Endodermal cell (in vitro differentiated cells): ENCODE results near the gene PBOV1. TPM values are rescaled to one million over a fixed set of nuclear protein-coding genes. Genes with fewer than 3 reads are reported as not detected.

ENCODE experiments used
- DNase-seq: peaks from one replicate; pipeline ENCODE4 v3.0.0-alpha.2; 2017
- H3K27ac ChIP-seq: 2 replicates; pipeline ENCODE4 v1.5.1; 2013; ENCODE audit warnings: mild to moderate bottlenecking, low read depth, low read length, moderate library complexity
- H3K27me3 ChIP-seq: 2 replicates; pipeline ENCODE4 v1.6.1; 2013; ENCODE audit warnings: mild to moderate bottlenecking, low read length, moderate library complexity; ENCODE audit not compliant: insufficient read depth, control insufficient read depth, poor library complexity, severe bottlenecking
- H3K36me3 ChIP-seq: 2 replicates; pipeline ENCODE4 v1.7.0; 2013; ENCODE audit warnings: mild to moderate bottlenecking, low read length, moderate library complexity; ENCODE audit not compliant: control insufficient read depth, insufficient read depth
- H3K4me1 ChIP-seq: one replicate; pipeline ENCODE4 v1.7.0; 2013; ENCODE audit warnings: low read length; ENCODE audit not compliant: control insufficient read depth, insufficient read depth
- H3K4me3 ChIP-seq: 2 replicates; pipeline ENCODE4 v1.5.1; 2013; ENCODE audit warnings: mild to moderate bottlenecking, low read length, moderate library complexity
- H3K9ac ChIP-seq: 2 replicates; pipeline ENCODE4 v1.6.1; 2013; ENCODE audit warnings: mild to moderate bottlenecking, low read length, moderate library complexity; ENCODE audit not compliant: poor library complexity, severe bottlenecking; ENCODE audit errors: extremely low read depth
- H3K9me3 ChIP-seq: 2 replicates; pipeline ENCODE4 v1.6.1; 2013; ENCODE audit warnings: mild to moderate bottlenecking, low read length, moderate library complexity; ENCODE audit not compliant: control insufficient read depth
- H3K27ac Mint-ChIP-seq: 2 replicates; pipeline ENCODE4 v1.8.0; 2020; ENCODE audit warnings: mixed read lengths
- H3K27me3 Mint-ChIP-seq: 2 replicates; pipeline ENCODE4 v1.8.0; 2021; ENCODE audit warnings: mild to moderate bottlenecking, mixed read lengths; ENCODE audit not compliant: insufficient read depth
- H3K36me3 Mint-ChIP-seq: 2 replicates; pipeline ENCODE4 v1.8.0; 2020; ENCODE audit warnings: low read depth, mixed read lengths
- H3K4me1 Mint-ChIP-seq: 2 replicates; pipeline ENCODE4 v1.8.0; 2020; ENCODE audit warnings: mixed read lengths
- H3K4me3 Mint-ChIP-seq: 2 replicates; pipeline ENCODE4 v1.8.0; 2020; ENCODE audit warnings: mild to moderate bottlenecking, moderate library complexity, mixed read lengths
- H3K9me3 Mint-ChIP-seq: 2 replicates; pipeline ENCODE4 v1.8.0; 2020; ENCODE audit warnings: mild to moderate bottlenecking, mixed read lengths
- CTCF ChIP-seq: fragments of 200-600 bp; sonication (generic); conservative IDR thresholded peaks from 2 replicates; pipeline ENCODE4 v1.5.0; 2021; ENCODE audit warnings: antibody characterized with exemption, mild to moderate bottlenecking
- WGBS, 2 experiments: methylation state at CpG; one replicate each; pipeline versions ENCODE4 v1.1.5 to v1.1.7; 2013; ENCODE audit warnings: missing lambda C conversion rate in 2 of 2, mixed read lengths in 1 of 2; ENCODE audit not compliant: insufficient coverage in 1 of 2, insufficient read length in 1 of 2; 5-methylcytosine and 5-hydroxymethylcytosine counted together
- total RNA-seq, 2 donors: library from RNA; stranded (reverse); fragmentation: NEBNext Ultra II Directional in 1 of 2; extraction: Animal tissue kit (Norgen Biotek cat#: 25700) in 1 of 2; gene quantifications; 2 replicates in 1 of 2; 3 replicates in 1 of 2; pipeline ENCODE4 v1.2.1, GENCODE V29; 2021

The PBOV1 gene
- total RNA-seq, 2 donors from 2014 or later = not detected

GRCh38 chr6:138196122-138196738 lies 22.1 kb downstream of the PBOV1 start:
- Mint-ChIP-seq H3K27me3 (no peaks in the 10 kb centered on the region), H3K4me3 (no peak overlapping the region), H3K36me3 (peaks cover 9% of the 10 kb centered on the region), H3K27ac (no peak overlapping the region), H3K9me3 (peaks cover 15% of the 10 kb centered on the region), H3K4me1 (peaks cover 24% of the 10 kb centered on the region)
- WGBS, 2 experiments = 88 to 97% methylated on average over 1 to 3 of the region's 3 CpGs
- H3K27ac ChIP-seq = no peak overlapping the region
- H3K27me3 ChIP-seq = no peaks in the 10 kb centered on the region
- no peak for TF ChIP-seq CTCF
- no peaks in the 10 kb centered on the region for H3K9me3 ChIP-seq
- no peak overlapping the region for H3K4me3 ChIP-seq
- H3K36me3 ChIP-seq = no peaks in the 10 kb centered on the region
- no peak overlapping the region for H3K9ac ChIP-seq
- DNase-seq = no peak
- H3K4me1 ChIP-seq = peaks cover 15% of the 10 kb centered on the region

GRCh38 chr6:138194287-138194686 lies 24.0 kb downstream of the PBOV1 start:
- Histone ChIP-seq H3K4me3 (no peak overlapping the region), H3K9ac (no peak overlapping the region), H3K36me3 (no peaks in the 10 kb centered on the region), H3K9me3 (no peaks in the 10 kb centered on the region), H3K4me1 (peaks cover 15% of the 10 kb centered on the region), H3K27me3 (no peaks in the 10 kb centered on the region), H3K27ac (no peak overlapping the region)
- no peak for TF ChIP-seq CTCF
- Mint-ChIP-seq H3K4me1 (peaks cover 24% of the 10 kb centered on the region), H3K27me3 (no peaks in the 10 kb centered on the region), H3K4me3 (no peak overlapping the region), H3K36me3 (no peaks in the 10 kb centered on the region), H3K27ac (no peak overlapping the region), H3K9me3 (peaks cover under 1% of the 10 kb centered on the region)
- 91 to 100% methylated on average over 2 to 4 of the region's 4 CpGs for WGBS, 2 experiments
- DNase-seq = no peak

- H3K4me1 Mint-ChIP-seq = peaks cover 21% of the 10 kb centered on the region
- Histone ChIP-seq H3K27me3 (no peaks in the 10 kb centered on the region), H3K4me3 (no peak overlapping the region), H3K4me1 (peaks cover 24% of the 10 kb centered on the region), H3K27ac (no peak overlapping the region), H3K9me3 (no peaks in the 10 kb centered on the region), H3K36me3 (no peaks in the 10 kb centered on the region), H3K9ac (no peak overlapping the region)
- no peak for TF ChIP-seq CTCF
- H3K27me3 Mint-ChIP-seq = no peaks in the 10 kb centered on the region
- no peak for DNase-seq
- H3K4me3 Mint-ChIP-seq = no peak overlapping the region
- no peaks in the 10 kb centered on the region for H3K9me3 Mint-ChIP-seq
- no peak overlapping the region for H3K27ac Mint-ChIP-seq
- H3K36me3 Mint-ChIP-seq = no peaks in the 10 kb centered on the region
- WGBS, 2 experiments = 90 to 93% methylated on average over 5 of the region's 5 CpGs
Measured at GRCh38 chr6:138188278-138188941, 29.9 kb downstream of the PBOV1 start.
